Spleen (tissue), 7 donors: ENCODE results near the gene SETD4.

Experiments used
- POLR2A ChIP-seq, 3 donors: fragments of 450-650 bp; IDR thresholded peaks; one replicate each; pipeline ENCODE4 v1.5.1; 2017; ENCODE audit warnings: antibody characterized with exemption in 3 of 3, mild to moderate bottlenecking in 1 of 3
- TF ChIP-seq, protein P1 (sequence below), 11 experiments: fragments of 200-600 bp in 7 of 11; fragments of 450-650 bp in 4 of 11; sonication (generic) in 4 of 11; IDR thresholded peaks in 8 of 11; conservative IDR thresholded peaks in 3 of 11; 1 replicate in 7 of 11; 2 replicates in 4 of 11; pipeline versions ENCODE4 v1.4.0 to v1.8.0; 2016 to 2021; ENCODE audit warnings: antibody characterized with exemption in 11 of 11, inconsistent platforms in 4 of 11, mild to moderate bottlenecking in 1 of 11
- donor health status: DM: no; HTN: no; CAD: no; lungs with moderate emphysema.
- donor health status: DM: no; HTN: no; CAD: no.
- donor health status: DM: no; HTN: no; CAD: no.

DNA sequence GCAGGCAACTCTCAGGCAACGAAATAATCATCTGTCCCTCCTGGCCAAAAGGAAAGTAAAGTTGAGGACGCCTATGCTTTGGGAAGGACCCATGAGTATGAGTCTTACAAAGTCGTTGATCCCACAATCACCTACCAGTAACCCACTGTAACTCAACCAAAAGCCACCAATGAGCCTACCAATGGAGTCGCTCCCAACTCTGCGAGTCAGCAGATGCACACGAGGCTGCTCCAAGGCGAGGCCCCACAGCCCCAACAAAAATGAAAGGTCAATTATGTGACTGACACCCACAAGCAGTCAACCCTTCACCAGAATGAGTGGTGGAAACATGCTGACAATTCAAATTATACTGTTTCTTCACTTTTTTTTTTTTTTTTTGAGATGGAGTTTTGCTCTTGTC is 12.0 kb downstream of the SETD4 start:
- TF ChIP-seq POLR2A (IDR thresholded peaks at IDR 0.05) = no peak
- TF ChIP-seq, protein P1, sequence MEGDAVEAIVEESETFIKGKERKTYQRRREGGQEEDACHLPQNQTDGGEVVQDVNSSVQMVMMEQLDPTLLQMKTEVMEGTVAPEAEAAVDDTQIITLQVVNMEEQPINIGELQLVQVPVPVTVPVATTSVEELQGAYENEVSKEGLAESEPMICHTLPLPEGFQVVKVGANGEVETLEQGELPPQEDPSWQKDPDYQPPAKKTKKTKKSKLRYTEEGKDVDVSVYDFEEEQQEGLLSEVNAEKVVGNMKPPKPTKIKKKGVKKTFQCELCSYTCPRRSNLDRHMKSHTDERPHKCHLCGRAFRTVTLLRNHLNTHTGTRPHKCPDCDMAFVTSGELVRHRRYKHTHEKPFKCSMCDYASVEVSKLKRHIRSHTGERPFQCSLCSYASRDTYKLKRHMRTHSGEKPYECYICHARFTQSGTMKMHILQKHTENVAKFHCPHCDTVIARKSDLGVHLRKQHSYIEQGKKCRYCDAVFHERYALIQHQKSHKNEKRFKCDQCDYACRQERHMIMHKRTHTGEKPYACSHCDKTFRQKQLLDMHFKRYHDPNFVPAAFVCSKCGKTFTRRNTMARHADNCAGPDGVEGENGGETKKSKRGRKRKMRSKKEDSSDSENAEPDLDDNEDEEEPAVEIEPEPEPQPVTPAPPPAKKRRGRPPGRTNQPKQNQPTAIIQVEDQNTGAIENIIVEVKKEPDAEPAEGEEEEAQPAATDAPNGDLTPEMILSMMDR (IDR thresholded peaks at IDR 0.05 in 8 of 11, conservative IDR thresholded peaks at IDR 0.05 in 3 of 11) = no peak
